ENCODE data around the gene COX15.

Gene COX15

DNA sequence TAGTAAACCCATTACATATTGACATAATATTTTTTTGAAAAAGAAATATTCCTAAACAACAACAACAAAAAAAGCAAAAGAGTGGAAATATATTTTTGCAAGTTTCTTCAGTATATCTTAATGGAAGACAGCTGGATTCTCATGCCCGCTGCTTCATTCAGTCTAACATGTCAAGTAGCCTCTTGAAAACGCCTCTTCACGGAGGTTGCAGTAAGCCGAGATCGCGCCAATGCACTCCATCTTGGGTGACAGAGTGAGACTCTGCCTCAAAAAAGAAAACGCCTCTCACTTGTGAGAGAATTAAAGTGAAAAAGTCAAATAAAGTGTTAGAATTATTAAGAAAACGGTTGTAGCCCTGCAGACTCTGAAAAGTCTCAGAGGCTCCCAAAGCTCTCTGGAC lies 1.4 kb upstream of the COX15 start:
- no peak for DNase-seq
- H3K4me1 Mint-ChIP-seq: peaks cover 21% of the 10 kb centered on the region
- peaks cover 36% of the 10 kb centered on the region for H3K36me3 Mint-ChIP-seq (ENCODE audit: low read depth)
- no peak for TF ChIP-seq CTCF (IDR thresholded peaks at IDR 0.05)
- H3K27ac Mint-ChIP-seq: no peak overlapping the region
- peak overlapping the region; percentile 81 for H3K4me3 Mint-ChIP-seq
- H3K9me3 Mint-ChIP-seq: no peaks in the 10 kb centered on the region
- H3K27me3 Mint-ChIP-seq (ENCODE audit: low read depth, poor library complexity): peaks cover 4% of the 10 kb centered on the region

DNA sequence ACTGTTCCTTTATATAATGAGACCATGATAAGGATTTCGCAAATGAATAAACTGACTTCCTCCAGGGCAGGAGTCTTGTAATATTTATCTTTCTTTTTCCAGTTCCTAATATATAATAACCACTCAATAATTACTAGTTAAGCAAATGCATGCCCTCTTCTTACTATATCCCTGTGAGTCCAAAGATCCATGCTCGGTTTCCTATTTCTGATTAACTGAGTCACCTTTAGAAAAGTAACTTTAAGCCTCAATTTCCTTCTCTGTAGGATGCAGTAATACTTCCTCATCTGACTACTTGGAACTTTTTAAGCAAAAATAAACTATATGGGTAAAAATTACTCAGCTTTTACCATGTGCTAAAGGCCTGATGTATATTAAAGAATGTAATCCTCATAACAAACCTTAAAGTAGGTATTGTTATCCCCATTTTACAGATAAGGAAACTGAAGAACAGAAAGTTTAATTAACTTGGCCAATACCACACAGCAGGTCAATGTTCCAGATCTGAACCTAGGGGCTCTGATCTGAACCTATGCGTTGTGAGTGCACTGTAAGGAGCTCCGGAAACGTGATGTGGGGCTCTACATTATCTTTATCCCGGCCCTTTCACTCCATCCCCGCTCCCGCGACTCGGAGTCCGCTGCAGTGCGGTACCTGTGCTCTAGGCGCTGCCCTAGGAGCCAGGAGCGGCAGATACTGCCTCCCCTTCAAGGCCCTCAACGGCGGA lies 458 bp downstream of the COX15 start:
- Mint-ChIP-seq H3K27me3 (ENCODE audit: low read depth, poor library complexity) (peaks cover 4% of the 10 kb centered on the region), H3K4me1 (peaks cover 21% of the 10 kb centered on the region), H3K27ac (peak overlapping the region; percentile 100), H3K36me3 (ENCODE audit: low read depth) (peaks cover 25% of the 10 kb centered on the region), H3K9me3 (no peaks in the 10 kb centered on the region), H3K4me3 (peak overlapping the region; percentile 99)
- TF ChIP-seq CTCF (IDR thresholded peaks at IDR 0.05): no peak
- DNase-seq: no peak

DNA sequence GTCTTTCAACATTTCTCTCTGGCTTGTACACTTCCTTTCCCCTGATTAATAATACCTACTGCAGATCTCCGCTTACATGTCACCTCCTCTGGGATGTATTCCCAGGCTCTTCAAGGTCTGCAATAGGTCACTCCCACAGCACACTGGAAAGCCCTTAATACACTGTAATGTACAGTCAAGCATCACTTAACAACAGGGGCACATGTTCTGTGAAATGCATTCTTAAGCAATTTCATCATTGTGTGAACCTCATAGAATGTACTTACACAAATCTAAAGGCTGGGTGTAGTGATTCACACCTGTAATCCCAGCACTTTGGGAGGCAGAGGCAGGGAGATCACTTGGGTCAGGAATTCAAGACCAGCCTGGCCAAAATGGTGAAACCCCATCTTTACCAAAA lies 1.9 kb downstream of the COX15 start:
- Mint-ChIP-seq H3K9me3 (no peaks in the 10 kb centered on the region), H3K4me1 (peaks cover 21% of the 10 kb centered on the region), H3K36me3 (ENCODE audit: low read depth) (peaks cover 22% of the 10 kb centered on the region), H3K27ac (peak overlapping the region; percentile 3), H3K27me3 (ENCODE audit: low read depth, poor library complexity) (peaks cover 4% of the 10 kb centered on the region), H3K4me3 (no peak overlapping the region)
- no peak for DNase-seq
- no peak for TF ChIP-seq CTCF (IDR thresholded peaks at IDR 0.05)

- no peak overlapping the region for H3K27ac Mint-ChIP-seq
- peaks cover 68% of the 10 kb centered on the region for H3K36me3 Mint-ChIP-seq (ENCODE audit: low read depth)
- no peaks in the 10 kb centered on the region for H3K4me1 Mint-ChIP-seq
- H3K4me3 Mint-ChIP-seq: no peak overlapping the region
- H3K9me3 Mint-ChIP-seq: no peaks in the 10 kb centered on the region
- no peak for TF ChIP-seq CTCF (IDR thresholded peaks at IDR 0.05)
- no peak for DNase-seq
- peaks cover 3% of the 10 kb centered on the region for H3K27me3 Mint-ChIP-seq (ENCODE audit: low read depth, poor library complexity)
Observed at GRCh38 chr10:99720387-99720786, 11.5 kb downstream of the COX15 start.

DNA sequence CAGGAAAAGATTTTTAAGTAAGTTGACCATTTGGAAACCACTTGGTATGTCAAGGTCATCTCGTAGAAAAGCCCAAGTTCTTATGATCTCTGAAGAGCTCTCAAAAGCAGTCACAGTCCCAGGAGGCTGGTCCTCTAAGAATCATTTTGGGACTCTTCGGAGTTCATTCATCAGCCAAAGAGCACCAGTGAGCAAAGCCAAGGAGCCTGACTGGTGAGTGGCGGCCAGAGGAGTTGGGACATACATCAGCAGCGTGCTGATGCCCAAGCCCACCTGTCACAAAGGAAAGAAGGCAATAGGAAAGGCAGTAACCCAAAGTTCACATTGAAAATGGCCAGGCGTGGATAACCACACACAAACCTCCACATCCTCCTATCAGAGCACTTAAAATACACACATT lies 17.5 kb downstream of the COX15 start:
- H3K9me3 Mint-ChIP-seq: no peaks in the 10 kb centered on the region
- H3K36me3 Mint-ChIP-seq (ENCODE audit: low read depth): peaks cover 53% of the 10 kb centered on the region
- H3K4me1 Mint-ChIP-seq: no peaks in the 10 kb centered on the region
- no peak for TF ChIP-seq CTCF (IDR thresholded peaks at IDR 0.05)
- no peak overlapping the region for H3K27ac Mint-ChIP-seq
- no peak overlapping the region for H3K4me3 Mint-ChIP-seq
- no peak for DNase-seq
- H3K27me3 Mint-ChIP-seq (ENCODE audit: low read depth, poor library complexity): no peaks in the 10 kb centered on the region

GRCh38 chr10:99711129-99711719 lies 20.7 kb downstream of the COX15 start:
- Mint-ChIP-seq H3K27me3 (ENCODE audit: low read depth, poor library complexity) (no peaks in the 10 kb centered on the region), H3K4me3 (no peak overlapping the region), H3K4me1 (no peaks in the 10 kb centered on the region), H3K36me3 (ENCODE audit: low read depth) (peaks cover 43% of the 10 kb centered on the region), H3K27ac (no peak overlapping the region), H3K9me3 (no peaks in the 10 kb centered on the region)
- TF ChIP-seq CTCF (IDR thresholded peaks at IDR 0.05): peak; percentile 34
- peak; percentile 12 for DNase-seq
